Spleen (tissue), 11 donors: Measurements from ENCODE around the gene RD3L. TPM values are rescaled to one million over a fixed set of nuclear protein-coding genes. Genes with fewer than 3 reads are reported as not detected.
A peak's percentile ranks its signal among the peaks of the same experiment; 100 is the strongest.

Experiments
- DNase-seq: peaks from one replicate; pipeline ENCODE4 v3.0.0-alpha.2; 2020
- H3K27ac ChIP-seq, 8 donors: fragments of 200-600 bp; sonication (generic) in 7 of 8; 1 replicate in 4 of 8; 2 replicates in 4 of 8; pipeline versions ENCODE4 v1.5.0 to v1.8.0; 2016 to 2021; ENCODE audit warnings: inconsistent platforms in 4 of 8, mild to moderate bottlenecking in 4 of 8, moderate library complexity in 1 of 8
- H3K27me3 ChIP-seq, 7 donors: fragments of 200-600 bp; sonication (generic) in 6 of 7; replicated peaks in 1 of 7; 1 replicate in 4 of 7; 2 replicates in 3 of 7; pipeline versions ENCODE4 v1.5.0 to v1.8.0; 2016 to 2021; ENCODE audit warnings: inconsistent platforms in 3 of 7, mild to moderate bottlenecking in 1 of 7
- H3K36me3 ChIP-seq, 6 donors: fragments of 200-600 bp; sonication (generic) in 5 of 6; 1 replicate in 4 of 6; 2 replicates in 2 of 6; pipeline versions ENCODE4 v1.5.0 to v1.8.0; 2016 to 2021; ENCODE audit warnings: inconsistent platforms in 2 of 6
- H3K4me1 ChIP-seq, 6 donors: fragments of 200-600 bp; sonication (generic) in 5 of 6; 1 replicate in 3 of 6; 2 replicates in 3 of 6; pipeline versions ENCODE4 v1.5.0 to v1.8.0; 2016 to 2021; ENCODE audit warnings: inconsistent platforms in 3 of 6
- H3K4me3 ChIP-seq, 8 donors: fragments of 200-600 bp; sonication (generic) in 7 of 8; 1 replicate in 4 of 8; 2 replicates in 4 of 8; pipeline versions ENCODE4 v1.5.0 to v1.8.0; 2016 to 2021; ENCODE audit warnings: inconsistent platforms in 4 of 8, mild to moderate bottlenecking in 4 of 8, moderate library complexity in 2 of 8
- H3K9me3 ChIP-seq, 8 donors: fragments of 200-600 bp; sonication (generic) in 7 of 8; 1 replicate in 4 of 8; 2 replicates in 4 of 8; pipeline versions ENCODE4 v1.5.0 to v1.8.0; 2016 to 2021; ENCODE audit warnings: inconsistent platforms in 4 of 8
- CTCF ChIP-seq, 11 experiments: fragments of 200-600 bp in 7 of 11; fragments of 450-650 bp in 4 of 11; sonication (generic) in 4 of 11; IDR thresholded peaks in 8 of 11; conservative IDR thresholded peaks in 3 of 11; 1 replicate in 7 of 11; 2 replicates in 4 of 11; pipeline versions ENCODE4 v1.4.0 to v1.8.0; 2016 to 2021; ENCODE audit warnings: antibody characterized with exemption in 11 of 11, inconsistent platforms in 4 of 11, mild to moderate bottlenecking in 1 of 11
- POLR2A ChIP-seq, 3 donors: fragments of 450-650 bp; IDR thresholded peaks; one replicate each; pipeline ENCODE4 v1.5.1; 2017; ENCODE audit warnings: antibody characterized with exemption in 3 of 3, mild to moderate bottlenecking in 1 of 3
- POLR2AphosphoS5 ChIP-seq, 3 donors: sonication (generic); formaldehyde crosslinking; IDR thresholded peaks; one replicate each; pipeline ENCODE4 v1.5.1; 2017; ENCODE audit warnings: antibody characterized with exemption in 3 of 3
- WGBS, 5 donors: extraction: QIAGEN DNeasy Blood & Tissue Kit in 3 of 5; methylation state at CpG; one replicate each; pipeline versions ENCODE4 v1.1.5 to v1.1.7; 2013 to 2018; 5-methylcytosine and 5-hydroxymethylcytosine counted together
- intact Hi-C: fragments of 100-400 bp; cut with DNase I; formaldehyde crosslinking; loops from one replicate; pipeline ENCODE4 v1.15.0; 2023; ENCODE audit warnings: low total_unique reads
- polyA plus RNA-seq, 3 donors: library from polyadenylated mRNA; stranded (reverse); fragments of 200-250 nt; gene quantifications; one replicate each; pipeline ENCODE4 v1.2.1, GENCODE V29; 2013
- total RNA-seq, 7 donors: library from RNA; depleted of rRNA in 3 of 7; stranded (reverse); fragments of >200 nt in 3 of 7; fragmentation: NEBNext Ultra II Directional in 4 of 7; extraction: Animal tissue kit (Norgen Biotek cat#: 25700) in 4 of 7; gene quantifications; one replicate each; pipeline versions ENCODE4 v1.1.0 to v1.2.1, GENCODE V29; 2016 to 2021
- donor health status: healthy with polysubstance abuse.
- donor health status: DM: no; HTN: no; CAD: no; lungs with moderate emphysema.
- donor health status: DM: no; HTN: no; CAD: no.
- donor health status: Bipolar disorder and iron deficiency.
- donor health status: healthy.
- donor health status: DM: no; HTN: no; CAD: no.
- donor health status: DM: yes; HTN: yes; CAD: no.

RD3L gene
- total and polyA plus RNA-seq, 10 donors = not detected

GRCh38 chr14:103897075-103897947 is 45.0 kb downstream of the RD3L start:
- Histone ChIP-seq H3K27ac (no peak overlapping the region), H3K27me3 (no peaks in the 10 kb centered on the region), H3K4me1 (peaks cover 0 to 22% (median 5%) of the 10 kb centered on the region in 6 donors), H3K36me3 (no peaks in the 10 kb centered on the region), H3K4me3 (no peak overlapping the region), H3K9me3 (no peaks in the 10 kb centered on the region)
- intact Hi-C loops = no loop called here
- DNase-seq = no peak
- no peak for TF ChIP-seq POLR2AphosphoS5 (IDR thresholded peaks at IDR 0.05)
- TF ChIP-seq POLR2A (IDR thresholded peaks at IDR 0.05) = no peak
- TF ChIP-seq CTCF (IDR thresholded peaks at IDR 0.05 in 8 of 11, conservative IDR thresholded peaks at IDR 0.05 in 3 of 11) = no peak
- 82 to 90% (median 86%) methylated on average over 25 to 27 of the region's 27 CpGs for WGBS, 5 donors

- Histone ChIP-seq H3K4me1 (peaks cover 0 to 29% (median 9%) of the 10 kb centered on the region in 6 donors), H3K36me3 (no peaks in the 10 kb centered on the region), H3K27me3 (no peaks in the 10 kb centered on the region), H3K4me3 (no peak overlapping the region), H3K9me3 (no peaks in the 10 kb centered on the region), H3K27ac (no peak overlapping the region)
- WGBS, 5 donors = 65 to 78% (median 71%) methylated on average over 6 of the region's 6 CpGs
- DNase-seq = no peak
- TF ChIP-seq POLR2A (IDR thresholded peaks at IDR 0.05) (no peak), POLR2AphosphoS5 (IDR thresholded peaks at IDR 0.05) (no peak), CTCF (IDR thresholded peaks at IDR 0.05 in 8 of 11, conservative IDR thresholded peaks at IDR 0.05 in 3 of 11) (no peak)
- intact Hi-C loops = no loop called here
These were observed 45.8 kb downstream of the RD3L start for GRCh38 chr14:103896578-103896977.

- peak overlapping the region in 1 of 8 donors; percentile 11 for H3K27ac ChIP-seq
- peaks cover 2 to 40% (median 17%) of the 10 kb centered on the region in 6 donors for H3K4me1 ChIP-seq
- H3K36me3 ChIP-seq = no peaks in the 10 kb centered on the region
- no peaks in the 10 kb centered on the region for H3K27me3 ChIP-seq
- WGBS, 5 donors = 69 to 84% (median 81%) methylated on average over 5 to 7 of the region's 7 CpGs
- no peak for DNase-seq
- intact Hi-C loops = no loop called here
- H3K9me3 ChIP-seq = no peaks in the 10 kb centered on the region
- TF ChIP-seq CTCF (IDR thresholded peaks at IDR 0.05 in 8 of 11, conservative IDR thresholded peaks at IDR 0.05 in 3 of 11) (no peak), POLR2A (IDR thresholded peaks at IDR 0.05) (no peak), POLR2AphosphoS5 (IDR thresholded peaks at IDR 0.05) (no peak)
- H3K4me3 ChIP-seq = no peak overlapping the region
These were observed 47.6 kb downstream of the RD3L start for GRCh38 chr14:103894723-103895059.

GRCh38 chr14:103894034-103894722 is 48.2 kb downstream of the RD3L start:
- Histone ChIP-seq H3K36me3 (no peaks in the 10 kb centered on the region), H3K4me1 (peaks cover 4 to 45% (median 19%) of the 10 kb centered on the region in 6 donors), H3K4me3 (no peak overlapping the region), H3K27ac (peak overlapping the region in 1 of 8 donors; percentile 11), H3K9me3 (no peaks in the 10 kb centered on the region), H3K27me3 (no peaks in the 10 kb centered on the region)
- intact Hi-C loops = no loop called here
- WGBS, 5 donors = 65 to 83% (median 71%) methylated on average over 13 to 26 of the region's 26 CpGs
- TF ChIP-seq POLR2A (IDR thresholded peaks at IDR 0.05) = no peak
- TF ChIP-seq POLR2AphosphoS5 (IDR thresholded peaks at IDR 0.05) = no peak
- TF ChIP-seq CTCF (IDR thresholded peaks at IDR 0.05 in 8 of 11, conservative IDR thresholded peaks at IDR 0.05 in 3 of 11) = no peak
- no peak for DNase-seq
